ENCODE data around the gene SSC4D. TPM values are rescaled to one million over a fixed set of nuclear protein-coding genes. Genes with fewer than 3 reads are reported as not detected.

Gene SSC4D
- total and polyA plus RNA-seq, 2 of the 8 experiments (the other 6 are each of a cell fraction or from before 2014, with no cell fraction given) = 11.8 to 27.5 TPM

- TF ChIP-seq SIRT6 (IDR thresholded peaks at IDR 0.05; ENCODE audit: low read length) (no peak), SP2 (IDR thresholded peaks at IDR 0.05; ENCODE audit: low read length) (no peak), RNF2 (IDR thresholded peaks at IDR 0.05; ENCODE audit: borderline replicate concordance, low read depth, low read length, missing control alignments, poor library complexity, severe bottlenecking) (no peak), RFX5 (IDR thresholded peaks at IDR 0.05; ENCODE audit: borderline replicate concordance, low read depth, low read length) (no peak), PHF8 (conservative IDR thresholded peaks at IDR 0.05; ENCODE audit: low read depth, low read length) (no peak), TEAD4 (IDR thresholded peaks at IDR 0.05; ENCODE audit: low read depth, low read length) (no peak), TAF7 (optimal IDR thresholded peaks at IDR 0.05; ENCODE audit: borderline replicate concordance, low read depth, low read length) (no peak), FOSL1 (IDR thresholded peaks at IDR 0.05; ENCODE audit: insufficient read depth, low read depth, low read length) (no peak)
Measured at GRCh38 chr7:76411626-76412025, 2.1 kb upstream of the SSC4D start (continued).
